OCI-LY1 (cell line): Measurements from ENCODE around the gene AOAH.
"Not testable (repeated sequence)": the region's sequence is repeated elsewhere in the genome, so short reads cannot be mapped to it uniquely, and the experiment has no call there.

ENCODE experiments used
- EZH2 ChIP-seq: fragments of 200-600 bp; sonication (generic), shearing (Covaris generic); IDR thresholded peaks from 2 replicates; pipeline ENCODE4 v1.8.0; 2017; ENCODE audit warnings: borderline replicate concordance, mixed run types, mild to moderate bottlenecking, antibody characterized with exemption, low read length, moderate library complexity, mixed read lengths
- TF ChIP-seq, protein P1 (sequence below): fragments of 200-600 bp; sonication (generic), shearing (Covaris generic); IDR thresholded peaks from 2 replicates; pipeline ENCODE4 v1.5.1; 2017; ENCODE audit warnings: mild to moderate bottlenecking, antibody characterized with exemption, low read length, moderate library complexity, mixed read lengths

DNA sequence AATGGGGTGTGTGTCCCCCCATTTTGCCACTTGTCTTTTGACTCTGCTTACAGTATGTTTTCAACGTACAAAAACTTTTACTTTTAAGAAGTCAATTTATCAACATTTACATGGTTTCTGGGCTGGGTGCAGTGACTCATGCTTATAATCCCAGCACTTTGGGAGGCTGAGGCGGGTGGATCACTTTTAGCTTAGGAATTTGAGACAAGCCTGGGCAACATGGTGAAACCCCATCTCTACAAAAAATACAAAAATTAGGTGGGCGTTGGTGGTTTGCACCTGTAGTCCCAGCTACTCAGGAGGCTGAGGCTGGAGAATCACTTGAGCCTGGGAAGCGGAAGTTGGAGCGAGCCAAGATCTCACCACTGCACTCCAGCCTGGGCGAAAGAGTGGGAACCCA, 227.1 kb downstream of the AOAH start:
- not testable (repeated sequence) for TF ChIP-seq EZH2
- TF ChIP-seq, protein P1, sequence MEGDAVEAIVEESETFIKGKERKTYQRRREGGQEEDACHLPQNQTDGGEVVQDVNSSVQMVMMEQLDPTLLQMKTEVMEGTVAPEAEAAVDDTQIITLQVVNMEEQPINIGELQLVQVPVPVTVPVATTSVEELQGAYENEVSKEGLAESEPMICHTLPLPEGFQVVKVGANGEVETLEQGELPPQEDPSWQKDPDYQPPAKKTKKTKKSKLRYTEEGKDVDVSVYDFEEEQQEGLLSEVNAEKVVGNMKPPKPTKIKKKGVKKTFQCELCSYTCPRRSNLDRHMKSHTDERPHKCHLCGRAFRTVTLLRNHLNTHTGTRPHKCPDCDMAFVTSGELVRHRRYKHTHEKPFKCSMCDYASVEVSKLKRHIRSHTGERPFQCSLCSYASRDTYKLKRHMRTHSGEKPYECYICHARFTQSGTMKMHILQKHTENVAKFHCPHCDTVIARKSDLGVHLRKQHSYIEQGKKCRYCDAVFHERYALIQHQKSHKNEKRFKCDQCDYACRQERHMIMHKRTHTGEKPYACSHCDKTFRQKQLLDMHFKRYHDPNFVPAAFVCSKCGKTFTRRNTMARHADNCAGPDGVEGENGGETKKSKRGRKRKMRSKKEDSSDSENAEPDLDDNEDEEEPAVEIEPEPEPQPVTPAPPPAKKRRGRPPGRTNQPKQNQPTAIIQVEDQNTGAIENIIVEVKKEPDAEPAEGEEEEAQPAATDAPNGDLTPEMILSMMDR: not testable (repeated sequence)
